C4-2B (cell line): ENCODE data around the gene EP300.

Source experiments
- ZFX ChIP-seq: fragments of 450-650 bp; IDR thresholded peaks from 2 replicates; pipeline ENCODE4 v1.6.1; 2017
- TF ChIP-seq, protein P1 (sequence below): fragments of 450-650 bp; conservative IDR thresholded peaks from 2 replicates; pipeline ENCODE4 v1.5.1; 2017; ENCODE audit warnings: mild to moderate bottlenecking

- TF ChIP-seq, protein P1, sequence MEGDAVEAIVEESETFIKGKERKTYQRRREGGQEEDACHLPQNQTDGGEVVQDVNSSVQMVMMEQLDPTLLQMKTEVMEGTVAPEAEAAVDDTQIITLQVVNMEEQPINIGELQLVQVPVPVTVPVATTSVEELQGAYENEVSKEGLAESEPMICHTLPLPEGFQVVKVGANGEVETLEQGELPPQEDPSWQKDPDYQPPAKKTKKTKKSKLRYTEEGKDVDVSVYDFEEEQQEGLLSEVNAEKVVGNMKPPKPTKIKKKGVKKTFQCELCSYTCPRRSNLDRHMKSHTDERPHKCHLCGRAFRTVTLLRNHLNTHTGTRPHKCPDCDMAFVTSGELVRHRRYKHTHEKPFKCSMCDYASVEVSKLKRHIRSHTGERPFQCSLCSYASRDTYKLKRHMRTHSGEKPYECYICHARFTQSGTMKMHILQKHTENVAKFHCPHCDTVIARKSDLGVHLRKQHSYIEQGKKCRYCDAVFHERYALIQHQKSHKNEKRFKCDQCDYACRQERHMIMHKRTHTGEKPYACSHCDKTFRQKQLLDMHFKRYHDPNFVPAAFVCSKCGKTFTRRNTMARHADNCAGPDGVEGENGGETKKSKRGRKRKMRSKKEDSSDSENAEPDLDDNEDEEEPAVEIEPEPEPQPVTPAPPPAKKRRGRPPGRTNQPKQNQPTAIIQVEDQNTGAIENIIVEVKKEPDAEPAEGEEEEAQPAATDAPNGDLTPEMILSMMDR = no peak
- TF ChIP-seq ZFX = peak; percentile 35
Measured at GRCh38 chr22:41092847-41093411, 537 bp downstream of the EP300 start.
